Right lobe of liver (tissue), 4 donors: ENCODE measurements around the gene SPI1.

Experiments
- POLR2A ChIP-seq: fragments of 450-650 bp; IDR thresholded peaks from one replicate; pipeline ENCODE4 v1.6.1; 2017; ENCODE audit warnings: antibody characterized with exemption, mild to moderate bottlenecking
- TF ChIP-seq, protein P1 (sequence below), 4 donors: fragments of 200-600 bp in 3 of 4; fragments of 450-650 bp in 1 of 4; IDR thresholded peaks; one replicate each; pipeline versions ENCODE4 v1.5.1 to v1.8.0; 2016 to 2022; ENCODE audit warnings: antibody characterized with exemption in 4 of 4, mild to moderate bottlenecking in 2 of 4
- donor health status: DM: no; HTN: no; CAD: no.
- donor health status: DM: no; HTN: no; CAD: no.
- donor health status: DM: no; HTN: yes; CAD: no.

DNA sequence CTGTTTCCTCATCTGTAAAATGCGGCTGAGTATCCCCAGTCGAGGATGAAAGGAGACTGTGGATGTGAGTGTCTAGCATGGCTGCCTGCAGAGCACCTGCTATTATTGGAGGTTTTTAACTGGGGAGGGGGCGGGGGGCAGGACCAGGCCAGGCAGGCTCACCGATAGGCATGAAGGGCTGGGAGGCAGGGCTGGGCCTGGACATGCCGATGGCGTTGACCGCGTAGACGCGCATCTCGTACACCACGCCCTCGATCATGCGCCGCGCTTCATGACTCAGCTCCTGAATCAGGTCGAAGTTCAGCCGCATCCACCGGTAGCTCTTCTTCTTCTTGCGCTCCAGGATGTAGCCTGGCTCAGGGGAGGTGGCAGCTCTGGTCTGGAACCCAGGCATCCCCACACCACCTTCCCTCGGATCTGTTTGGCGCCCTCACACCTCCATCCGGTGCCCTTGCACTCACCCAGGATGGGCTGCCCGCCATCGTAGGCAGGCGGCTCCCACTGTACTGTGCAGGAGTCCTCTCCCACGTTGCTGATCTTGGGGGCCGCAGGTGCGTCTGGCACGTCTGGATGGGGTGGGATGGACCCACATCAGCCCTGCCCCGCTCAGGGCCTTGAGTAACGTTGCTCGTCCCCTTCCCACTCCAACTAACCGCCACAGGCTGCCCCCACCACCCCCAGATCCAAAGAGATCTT is 41.0 kb downstream of the SPI1 start:
- TF ChIP-seq, protein P1, sequence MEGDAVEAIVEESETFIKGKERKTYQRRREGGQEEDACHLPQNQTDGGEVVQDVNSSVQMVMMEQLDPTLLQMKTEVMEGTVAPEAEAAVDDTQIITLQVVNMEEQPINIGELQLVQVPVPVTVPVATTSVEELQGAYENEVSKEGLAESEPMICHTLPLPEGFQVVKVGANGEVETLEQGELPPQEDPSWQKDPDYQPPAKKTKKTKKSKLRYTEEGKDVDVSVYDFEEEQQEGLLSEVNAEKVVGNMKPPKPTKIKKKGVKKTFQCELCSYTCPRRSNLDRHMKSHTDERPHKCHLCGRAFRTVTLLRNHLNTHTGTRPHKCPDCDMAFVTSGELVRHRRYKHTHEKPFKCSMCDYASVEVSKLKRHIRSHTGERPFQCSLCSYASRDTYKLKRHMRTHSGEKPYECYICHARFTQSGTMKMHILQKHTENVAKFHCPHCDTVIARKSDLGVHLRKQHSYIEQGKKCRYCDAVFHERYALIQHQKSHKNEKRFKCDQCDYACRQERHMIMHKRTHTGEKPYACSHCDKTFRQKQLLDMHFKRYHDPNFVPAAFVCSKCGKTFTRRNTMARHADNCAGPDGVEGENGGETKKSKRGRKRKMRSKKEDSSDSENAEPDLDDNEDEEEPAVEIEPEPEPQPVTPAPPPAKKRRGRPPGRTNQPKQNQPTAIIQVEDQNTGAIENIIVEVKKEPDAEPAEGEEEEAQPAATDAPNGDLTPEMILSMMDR (IDR thresholded peaks at IDR 0.05): no peak
- TF ChIP-seq POLR2A: no peak
